Astrocyte of the hippocampus (primary cell): Measurements from ENCODE around the gene LIMS4.
"Not testable (repeated sequence)": the region's sequence is repeated elsewhere in the genome, so short reads cannot be mapped to it uniquely, and the experiment has no call there.

ENCODE experiments used
- DNase-seq: peaks from one replicate; pipeline ENCODE4 v3.0.0; 2011; ENCODE audit warnings: low read depth, low spot score

The LIMS4 gene

GRCh38 chr2:110472171-110473058 is at the start of gene LIMS4:
LIMS4 (minus strand) TSS chr2:110472816; CDS start chr2:110472778, 38 bp downstream.
- not testable (repeated sequence) for DNase-seq

- not testable (repeated sequence) for DNase-seq
Observed at GRCh38 chr2:110499755-110500377, 27.2 kb upstream of the LIMS4 start.

GRCh38 chr2:110496027-110496426 is 23.4 kb upstream of the LIMS4 start:
- DNase-seq: not testable (repeated sequence)

- DNase-seq: not testable (repeated sequence)
Observed at GRCh38 chr2:110494488-110494887, 21.9 kb upstream of the LIMS4 start.

GRCh38 chr2:110488991-110489390 is 16.4 kb upstream of the LIMS4 start:
- not testable (repeated sequence) for DNase-seq

GRCh38 chr2:110482697-110483096 is 10.1 kb upstream of the LIMS4 start:
- not testable (repeated sequence) for DNase-seq

GRCh38 chr2:110481200-110481599 is 8.6 kb upstream of the LIMS4 start:
- DNase-seq: not testable (repeated sequence)

- not testable (repeated sequence) for DNase-seq
Observed at GRCh38 chr2:110480084-110480483, 7.5 kb upstream of the LIMS4 start.

GRCh38 chr2:110477370-110477769 is 4.8 kb upstream of the LIMS4 start:
- DNase-seq: not testable (repeated sequence)

GRCh38 chr2:110476952-110477351 is 4.3 kb upstream of the LIMS4 start:
- not testable (repeated sequence) for DNase-seq

- DNase-seq: not testable (repeated sequence)
Observed at GRCh38 chr2:110475627-110476359, 3.2 kb upstream of the LIMS4 start.

GRCh38 chr2:110474898-110475297 is 2.3 kb upstream of the LIMS4 start:
- not testable (repeated sequence) for DNase-seq

- not testable (repeated sequence) for DNase-seq
Observed at GRCh38 chr2:110473059-110473358, 393 bp upstream of the LIMS4 start.

- DNase-seq: not testable (repeated sequence)
Observed at GRCh38 chr2:110468921-110469320, 3.7 kb downstream of the LIMS4 start.

- not testable (repeated sequence) for DNase-seq
Observed at GRCh38 chr2:110465312-110465711, 7.3 kb downstream of the LIMS4 start.

- DNase-seq: not testable (repeated sequence)
Observed at GRCh38 chr2:110462458-110462857, 10.2 kb downstream of the LIMS4 start.

GRCh38 chr2:110460318-110460717 is 12.3 kb downstream of the LIMS4 start:
- not testable (repeated sequence) for DNase-seq

GRCh38 chr2:110457214-110457590 is 15.4 kb downstream of the LIMS4 start:
- not testable (repeated sequence) for DNase-seq

- not testable (repeated sequence) for DNase-seq
Observed at GRCh38 chr2:110456291-110457213, 16.1 kb downstream of the LIMS4 start.

GRCh38 chr2:110455080-110455670 is 17.4 kb downstream of the LIMS4 start:
- not testable (repeated sequence) for DNase-seq

- not testable (repeated sequence) for DNase-seq
Observed at GRCh38 chr2:110450951-110451350, 21.7 kb downstream of the LIMS4 start.
